ENCODE results near the gene ENTPD8.

ENTPD8 gene

GRCh38 chr9:137396227-137396626 lies 44.9 kb downstream of the ENTPD8 start:
- TF ChIP-seq, protein P1, sequence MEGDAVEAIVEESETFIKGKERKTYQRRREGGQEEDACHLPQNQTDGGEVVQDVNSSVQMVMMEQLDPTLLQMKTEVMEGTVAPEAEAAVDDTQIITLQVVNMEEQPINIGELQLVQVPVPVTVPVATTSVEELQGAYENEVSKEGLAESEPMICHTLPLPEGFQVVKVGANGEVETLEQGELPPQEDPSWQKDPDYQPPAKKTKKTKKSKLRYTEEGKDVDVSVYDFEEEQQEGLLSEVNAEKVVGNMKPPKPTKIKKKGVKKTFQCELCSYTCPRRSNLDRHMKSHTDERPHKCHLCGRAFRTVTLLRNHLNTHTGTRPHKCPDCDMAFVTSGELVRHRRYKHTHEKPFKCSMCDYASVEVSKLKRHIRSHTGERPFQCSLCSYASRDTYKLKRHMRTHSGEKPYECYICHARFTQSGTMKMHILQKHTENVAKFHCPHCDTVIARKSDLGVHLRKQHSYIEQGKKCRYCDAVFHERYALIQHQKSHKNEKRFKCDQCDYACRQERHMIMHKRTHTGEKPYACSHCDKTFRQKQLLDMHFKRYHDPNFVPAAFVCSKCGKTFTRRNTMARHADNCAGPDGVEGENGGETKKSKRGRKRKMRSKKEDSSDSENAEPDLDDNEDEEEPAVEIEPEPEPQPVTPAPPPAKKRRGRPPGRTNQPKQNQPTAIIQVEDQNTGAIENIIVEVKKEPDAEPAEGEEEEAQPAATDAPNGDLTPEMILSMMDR (IDR thresholded peaks at IDR 0.05) = no peak

- TF ChIP-seq, protein P1 (IDR thresholded peaks at IDR 0.05) = no peak
Observed at GRCh38 chr9:137395666-137396010, 45.5 kb downstream of the ENTPD8 start.

DNA sequence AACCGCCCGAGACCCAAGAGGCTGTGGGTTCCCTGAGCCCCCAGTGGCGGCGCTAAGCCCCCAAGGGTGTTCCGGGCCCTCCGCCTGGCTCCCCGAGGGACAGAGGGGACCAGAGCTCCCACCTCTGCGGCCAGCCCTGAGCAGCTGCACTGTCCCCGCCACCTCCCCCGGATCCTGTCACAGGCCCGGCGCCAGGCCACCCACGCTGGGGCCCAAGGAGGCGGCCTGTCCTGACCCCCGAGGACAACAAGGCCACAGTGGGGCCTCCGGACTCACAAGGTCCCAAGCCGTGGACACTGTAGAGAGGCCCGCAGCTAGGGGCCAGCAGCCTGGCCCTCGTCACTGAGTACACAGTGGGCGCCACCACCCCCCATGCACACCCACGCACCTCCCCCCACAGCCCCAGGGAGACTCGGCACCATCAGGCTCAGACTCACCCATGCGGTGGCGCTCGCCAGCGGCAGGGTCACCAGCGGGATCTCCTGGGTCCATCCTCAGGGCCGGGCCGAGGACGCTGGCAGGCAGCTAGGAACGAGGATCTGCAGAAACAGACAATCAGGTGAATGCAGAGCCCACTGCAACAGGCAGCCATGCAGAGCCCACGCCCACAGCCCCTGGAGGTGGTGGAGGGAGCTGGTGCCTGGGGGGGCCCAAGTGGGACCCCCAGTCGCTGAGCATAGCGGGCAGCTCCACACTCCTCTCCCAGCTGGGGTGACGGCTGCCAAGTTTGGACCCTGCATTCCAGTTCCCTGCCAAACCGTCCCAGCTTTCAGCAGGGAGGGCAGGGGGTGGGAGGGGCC lies 46.1 kb downstream of the ENTPD8 start:
- TF ChIP-seq, protein P1 (IDR thresholded peaks at IDR 0.05) = no peak

GRCh38 chr9:137393176-137394150 lies 47.7 kb downstream of the ENTPD8 start:
- TF ChIP-seq, protein P1 (IDR thresholded peaks at IDR 0.05) = no peak

DNA sequence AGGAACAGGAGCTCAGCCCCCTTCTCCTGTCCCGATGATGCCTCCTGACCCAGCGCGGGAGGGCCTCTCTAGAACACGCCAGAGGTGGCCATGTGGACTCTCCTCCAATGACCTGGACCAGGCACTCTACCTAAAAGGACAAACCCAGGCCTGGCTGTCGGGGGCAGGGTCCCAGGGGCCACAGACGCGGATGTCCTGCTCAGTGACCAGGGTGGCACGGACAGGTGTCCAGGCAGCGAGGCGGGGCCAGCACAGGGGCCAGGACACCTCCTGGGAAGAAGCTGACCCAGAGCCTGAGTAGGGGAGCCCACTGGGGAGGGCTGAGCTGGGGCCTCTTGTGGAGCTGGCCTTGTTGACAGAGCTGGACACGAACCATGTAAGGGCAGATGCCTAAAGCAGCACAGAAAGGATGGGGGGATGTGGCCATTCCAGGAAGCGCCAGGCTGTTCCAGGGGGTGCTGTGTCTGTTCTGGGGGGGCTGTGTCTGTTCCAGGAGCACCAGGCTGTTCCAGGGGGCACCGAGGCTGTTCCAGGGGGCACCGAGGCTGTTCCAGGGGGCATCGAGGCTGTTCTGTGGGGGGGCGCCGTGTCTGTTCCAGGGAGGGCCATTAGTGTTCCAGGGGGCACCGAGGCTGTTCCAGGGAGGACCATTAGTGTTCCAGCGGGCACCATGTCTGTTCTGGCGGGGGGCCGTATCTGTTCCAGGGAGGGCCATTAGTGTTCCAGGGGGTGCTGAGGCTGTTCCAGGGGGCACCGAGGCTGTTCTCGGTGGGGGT lies 48.7 kb downstream of the ENTPD8 start:
- TF ChIP-seq, protein P1 (IDR thresholded peaks at IDR 0.05) = no peak

DNA sequence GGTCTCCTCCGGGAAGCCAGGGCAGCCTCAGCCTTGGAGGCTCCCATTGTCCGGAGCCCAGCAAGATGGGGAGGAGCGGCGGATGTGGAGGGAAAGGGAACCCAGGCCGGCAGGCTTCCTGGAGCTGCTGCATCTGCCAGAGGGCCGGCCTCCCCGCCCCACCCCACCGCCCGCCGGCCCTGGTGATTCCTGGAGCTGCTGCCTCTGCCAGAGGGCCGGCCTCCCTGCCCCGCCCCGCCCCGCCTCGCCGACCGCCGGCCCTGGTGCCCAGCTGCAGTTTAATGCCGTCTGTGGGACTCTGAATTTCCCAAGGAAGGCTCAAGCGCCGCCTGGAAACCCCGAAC lies 49.8 kb downstream of the ENTPD8 start:
- TF ChIP-seq, protein P1 (IDR thresholded peaks at IDR 0.05) = no peak
